Hepatocyte (in vitro differentiated cells): ENCODE results near the gene BRD3OS. TPM values are rescaled to one million over a fixed set of nuclear protein-coding genes. Genes with fewer than 3 reads are reported as not detected.

Experiments
- DNase-seq: peaks from one replicate; pipeline ENCODE4 v3.0.0-alpha.2; 2016; ENCODE audit warnings: low spot score
- H2AFZ ChIP-seq: fragments of 200-600 bp; sonication (generic); 2 replicates; pipeline ENCODE4 v1.6.0; 2016; ENCODE audit warnings: antibody characterized with exemption, mild to moderate bottlenecking
- H3K27ac ChIP-seq: fragments of 200-600 bp; sonication (generic); 2 replicates; pipeline ENCODE4 v1.5.1; 2016; ENCODE audit warnings: mild to moderate bottlenecking
- H3K27me3 ChIP-seq: fragments of 200-600 bp; sonication (generic); 2 replicates; pipeline ENCODE4 v1.6.1; 2016
- H3K36me3 ChIP-seq: fragments of 200-600 bp; sonication (generic); replicated peaks from 2 replicates; pipeline ENCODE4 v1.5.1; 2016; ENCODE audit warnings: low read depth; ENCODE audit not compliant: insufficient read depth
- H3K4me1 ChIP-seq: fragments of 200-600 bp; sonication (generic); 2 replicates; pipeline ENCODE4 v1.5.1; 2016; ENCODE audit warnings: mild to moderate bottlenecking, moderate library complexity; ENCODE audit not compliant: insufficient read depth
- H3K4me2 ChIP-seq: fragments of 200-600 bp; sonication (generic); 2 replicates; pipeline ENCODE4 v1.6.0; 2016
- H3K4me3 ChIP-seq: fragments of 200-600 bp; sonication (generic); 2 replicates; pipeline ENCODE4 v1.5.1; 2016; ENCODE audit warnings: mild to moderate bottlenecking
- H3K79me2 ChIP-seq: fragments of 200-600 bp; sonication (generic); 2 replicates; pipeline ENCODE4 v1.6.0; 2017; ENCODE audit warnings: mild to moderate bottlenecking
- H3K9me2 ChIP-seq: fragments of 200-600 bp; sonication (generic); replicated peaks from 2 replicates; pipeline ENCODE4 v1.6.0; 2017; ENCODE audit warnings: mild to moderate bottlenecking; ENCODE audit not compliant: insufficient read depth
- H3K9me3 ChIP-seq: fragments of 200-600 bp; sonication (generic); 2 replicates; pipeline ENCODE4 v1.5.1; 2016; ENCODE audit warnings: low read depth, mild to moderate bottlenecking
- H4K20me1 ChIP-seq: fragments of 200-600 bp; sonication (generic); 2 replicates; pipeline ENCODE4 v1.6.0; 2016; ENCODE audit warnings: mild to moderate bottlenecking; ENCODE audit not compliant: insufficient read depth, poor library complexity, severe bottlenecking
- EZH2 ChIP-seq: fragments of 200-600 bp; sonication (generic); IDR thresholded peaks from 2 replicates; pipeline ENCODE4 v1.6.1; 2016; ENCODE audit warnings: antibody characterized with exemption, mild to moderate bottlenecking, borderline replicate concordance
- EZH2phosphoT487 ChIP-seq: fragments of 200-600 bp; sonication (generic); IDR thresholded peaks from one replicate; pipeline ENCODE4 v1.6.1; 2018; ENCODE audit warnings: antibody characterized with exemption, mild to moderate bottlenecking, low read depth, moderate library complexity; ENCODE audit not compliant: unreplicated experiment, severe bottlenecking
- WGBS: methylation state at CpG from one replicate; pipeline ENCODE4 v1.1.6; 2016; ENCODE audit warnings: low lambda C conversion rate; ENCODE audit errors: missing lambda C conversion rate; 5-methylcytosine and 5-hydroxymethylcytosine counted together
- polyA plus RNA-seq: library from polyadenylated mRNA; unstranded; fragments of >200 nt; fragmentation: Nextera tagmentation; extraction: Ambion mirVana; gene quantifications from 2 replicates; pipeline ENCODE4 v1.2.1, GENCODE V29; 2016
- total RNA-seq: library from RNA; depleted of rRNA; stranded (reverse); fragments of >200 nt; gene quantifications from 2 replicates; pipeline ENCODE4 v1.2.3, GENCODE V29; 2014
- TF ChIP-seq, protein P1 (sequence below): fragments of 200-600 bp; sonication (generic); IDR thresholded peaks from 2 replicates; pipeline ENCODE4 v1.5.1; 2016; ENCODE audit warnings: antibody characterized with exemption, mild to moderate bottlenecking; ENCODE audit not compliant: poor library complexity

The BRD3OS gene
- total and polyA plus RNA-seq, 2 experiments from 2014 or later = 13.4 to 14.9 TPM

DNA sequence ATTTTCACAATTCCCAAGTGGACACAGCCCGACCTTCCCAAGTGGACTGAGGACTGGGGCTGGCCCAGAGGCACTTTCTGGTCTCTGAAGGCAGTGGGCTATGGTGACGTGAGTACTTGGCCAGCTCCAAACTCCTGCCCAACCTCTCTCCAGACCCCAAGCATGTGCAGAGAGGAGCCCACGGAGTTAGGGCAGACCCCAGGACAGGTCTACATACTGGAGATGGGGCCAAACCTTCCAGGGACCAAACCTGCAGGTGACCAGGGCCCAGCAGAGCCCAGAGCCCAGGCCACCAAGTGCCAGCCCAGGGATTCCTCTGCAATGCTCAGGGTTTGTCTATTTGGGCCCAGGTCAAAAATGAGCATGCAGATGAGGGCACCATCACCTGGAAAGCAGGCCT lies 27.2 kb downstream of the BRD3OS start:
- TF ChIP-seq EZH2phosphoT487 (no peak), EZH2 (no peak)
- TF ChIP-seq, protein P1, sequence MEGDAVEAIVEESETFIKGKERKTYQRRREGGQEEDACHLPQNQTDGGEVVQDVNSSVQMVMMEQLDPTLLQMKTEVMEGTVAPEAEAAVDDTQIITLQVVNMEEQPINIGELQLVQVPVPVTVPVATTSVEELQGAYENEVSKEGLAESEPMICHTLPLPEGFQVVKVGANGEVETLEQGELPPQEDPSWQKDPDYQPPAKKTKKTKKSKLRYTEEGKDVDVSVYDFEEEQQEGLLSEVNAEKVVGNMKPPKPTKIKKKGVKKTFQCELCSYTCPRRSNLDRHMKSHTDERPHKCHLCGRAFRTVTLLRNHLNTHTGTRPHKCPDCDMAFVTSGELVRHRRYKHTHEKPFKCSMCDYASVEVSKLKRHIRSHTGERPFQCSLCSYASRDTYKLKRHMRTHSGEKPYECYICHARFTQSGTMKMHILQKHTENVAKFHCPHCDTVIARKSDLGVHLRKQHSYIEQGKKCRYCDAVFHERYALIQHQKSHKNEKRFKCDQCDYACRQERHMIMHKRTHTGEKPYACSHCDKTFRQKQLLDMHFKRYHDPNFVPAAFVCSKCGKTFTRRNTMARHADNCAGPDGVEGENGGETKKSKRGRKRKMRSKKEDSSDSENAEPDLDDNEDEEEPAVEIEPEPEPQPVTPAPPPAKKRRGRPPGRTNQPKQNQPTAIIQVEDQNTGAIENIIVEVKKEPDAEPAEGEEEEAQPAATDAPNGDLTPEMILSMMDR = no peak
- no peaks in the 10 kb centered on the region for H3K9me3 ChIP-seq
- WGBS = 96% methylated on average over 3 of the region's 3 CpGs
- no peaks in the 10 kb centered on the region for H3K27me3 ChIP-seq
- peaks cover 23% of the 10 kb centered on the region for H3K4me1 ChIP-seq
- H3K4me3 ChIP-seq = no peak overlapping the region
- no peak for DNase-seq
- H3K4me2 ChIP-seq = no peak overlapping the region
- H2AFZ ChIP-seq = no peak overlapping the region
- H3K79me2 ChIP-seq = peaks cover 56% of the 10 kb centered on the region
- H3K36me3 ChIP-seq = no peaks in the 10 kb centered on the region
- H4K20me1 ChIP-seq = peaks cover 53% of the 10 kb centered on the region
- no peak overlapping the region for H3K27ac ChIP-seq
- no peaks in the 10 kb centered on the region for H3K9me2 ChIP-seq

DNA sequence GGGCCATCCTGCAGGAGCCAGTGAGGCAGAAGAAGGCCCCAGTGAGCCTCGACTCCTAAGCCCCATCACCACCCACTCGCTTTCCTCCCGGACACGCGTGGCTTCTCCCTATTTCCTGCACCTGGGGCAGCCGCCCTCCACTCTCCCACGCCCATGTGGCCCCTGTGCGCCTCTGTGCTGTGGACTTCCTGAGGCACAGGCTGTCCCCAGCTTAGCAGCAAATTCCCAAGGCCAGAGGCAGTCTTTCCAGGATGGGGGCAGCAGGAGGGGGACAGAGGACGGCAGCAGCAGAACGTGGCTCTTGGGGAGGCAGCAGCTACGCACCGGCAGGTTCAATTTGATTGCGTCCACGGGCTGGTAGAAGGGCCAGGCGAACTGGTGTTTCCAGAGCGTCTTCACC lies 27.7 kb downstream of the BRD3OS start:
- Histone ChIP-seq H2AFZ (no peak overlapping the region), H3K27ac (no peak overlapping the region), H3K4me2 (no peak overlapping the region), H3K4me1 (peaks cover 27% of the 10 kb centered on the region), H3K79me2 (peaks cover 60% of the 10 kb centered on the region), H3K27me3 (no peaks in the 10 kb centered on the region), H3K9me2 (no peaks in the 10 kb centered on the region), H3K9me3 (no peaks in the 10 kb centered on the region), H3K4me3 (no peak overlapping the region), H3K36me3 (no peaks in the 10 kb centered on the region), H4K20me1 (peaks cover 57% of the 10 kb centered on the region)
- no peak for TF ChIP-seq EZH2
- TF ChIP-seq EZH2phosphoT487 = no peak
- TF ChIP-seq, protein P1 = no peak
- WGBS = 96% methylated on average over 16 of the region's 16 CpGs
- no peak for DNase-seq

DNA sequence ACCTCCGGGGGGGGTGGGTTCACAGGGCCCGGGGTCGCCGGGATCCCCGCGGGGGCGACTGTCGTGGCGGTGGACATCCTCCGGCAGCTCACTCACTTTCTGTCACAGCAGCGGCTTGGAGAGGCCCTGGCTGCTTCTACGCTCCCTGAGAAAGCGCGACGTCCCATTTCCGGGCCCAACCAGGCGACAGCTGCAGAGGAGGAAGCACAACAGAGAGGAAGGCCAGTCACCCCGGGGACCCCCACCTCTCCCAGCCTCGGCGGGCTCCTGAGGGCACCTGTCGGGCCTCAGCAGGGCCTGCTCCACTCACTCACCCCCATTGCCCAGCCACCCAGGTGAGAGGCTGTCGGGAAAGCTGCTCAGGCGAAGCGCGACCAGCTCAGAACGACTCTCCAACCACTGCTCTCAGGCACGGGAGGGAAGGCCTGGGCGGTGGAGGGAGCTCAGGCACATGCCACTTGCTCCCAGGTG lies 28.2 kb downstream of the BRD3OS start:
- Histone ChIP-seq H2AFZ (no peak overlapping the region), H3K9me2 (no peaks in the 10 kb centered on the region), H3K27ac (no peak overlapping the region), H3K36me3 (no peaks in the 10 kb centered on the region), H3K27me3 (no peaks in the 10 kb centered on the region), H4K20me1 (peaks cover 61% of the 10 kb centered on the region), H3K4me3 (no peak overlapping the region), H3K4me2 (no peak overlapping the region), H3K79me2 (peaks cover 65% of the 10 kb centered on the region), H3K4me1 (peaks cover 32% of the 10 kb centered on the region), H3K9me3 (no peaks in the 10 kb centered on the region)
- WGBS = 97% methylated on average over 24 of the region's 28 CpGs
- TF ChIP-seq, protein P1 = no peak
- TF ChIP-seq EZH2phosphoT487 (no peak), EZH2 (no peak)
- no peak for DNase-seq
